HG03039 (cell line): ENCODE data around the gene CDH13.

ENCODE experiments used
- ATAC-seq: cut with Tn5 transposase; IDR thresholded peaks from one replicate; pipeline ENCODE4 v1.9.1; 2021; ENCODE audit warnings: mild to moderate bottlenecking, moderate library complexity; ENCODE audit not compliant: unreplicated experiment

Gene CDH13

GRCh38 chr16:82776470-82777146 lies 149.8 kb downstream of the CDH13 start:
- peak; percentile 50 for ATAC-seq

- no peak for ATAC-seq
Measured at GRCh38 chr16:82782715-82783251, 156.0 kb downstream of the CDH13 start.

DNA sequence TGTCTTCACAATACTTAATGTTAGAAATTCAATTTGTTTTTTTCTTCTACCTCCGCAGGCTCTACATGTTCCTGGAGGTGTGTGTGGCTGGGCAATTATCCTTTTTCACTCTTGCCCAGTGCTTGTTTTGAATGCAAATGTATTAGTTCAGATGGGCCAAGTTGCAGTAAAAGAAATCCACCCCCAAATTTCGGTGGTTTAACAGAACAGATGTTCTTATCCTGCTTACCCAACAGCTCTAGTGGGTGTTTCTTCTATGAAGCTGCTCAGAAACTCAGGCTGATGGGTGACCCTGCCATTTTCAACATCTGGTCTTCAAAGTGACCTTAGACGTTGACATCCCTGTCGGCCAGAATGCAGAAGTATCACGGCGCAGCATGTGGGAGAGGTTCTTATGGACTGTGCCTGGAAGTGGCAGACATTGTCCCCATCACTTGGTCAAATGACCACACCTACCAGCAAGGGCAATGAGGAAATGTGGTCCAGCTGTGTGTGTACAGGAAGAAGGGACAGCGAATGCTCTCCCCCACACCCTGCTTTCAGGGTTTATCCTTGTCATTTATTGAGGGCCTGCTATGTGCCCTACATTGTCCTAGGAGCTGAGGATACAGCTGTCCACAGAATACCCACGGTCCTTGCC lies 157.3 kb downstream of the CDH13 start:
- ATAC-seq, result no peak

GRCh38 chr16:82784573-82784968 lies 157.8 kb downstream of the CDH13 start:
- no peak for ATAC-seq

GRCh38 chr16:82788225-82788624 lies 161.5 kb downstream of the CDH13 start:
- ATAC-seq, result no peak

DNA sequence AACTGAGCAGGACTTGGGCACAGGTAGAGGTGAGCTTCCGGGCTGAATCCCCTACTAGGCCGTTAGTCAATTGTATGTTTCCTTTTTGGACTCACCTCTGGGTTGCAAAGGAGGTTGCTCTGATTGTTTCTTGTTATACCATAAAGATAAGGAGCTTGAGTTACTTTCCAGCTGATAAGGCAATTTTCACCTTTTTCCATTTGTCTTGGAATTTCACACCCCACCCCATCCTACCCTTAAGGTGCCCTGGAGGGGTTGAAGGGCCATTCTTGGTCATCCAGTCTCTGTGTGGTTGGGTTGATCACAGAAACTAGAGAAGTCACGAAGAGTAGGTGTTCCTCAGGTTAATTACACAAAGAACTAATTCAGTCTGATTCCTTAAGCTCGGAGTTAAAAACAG lies 162.2 kb downstream of the CDH13 start:
- ATAC-seq, result no peak

DNA sequence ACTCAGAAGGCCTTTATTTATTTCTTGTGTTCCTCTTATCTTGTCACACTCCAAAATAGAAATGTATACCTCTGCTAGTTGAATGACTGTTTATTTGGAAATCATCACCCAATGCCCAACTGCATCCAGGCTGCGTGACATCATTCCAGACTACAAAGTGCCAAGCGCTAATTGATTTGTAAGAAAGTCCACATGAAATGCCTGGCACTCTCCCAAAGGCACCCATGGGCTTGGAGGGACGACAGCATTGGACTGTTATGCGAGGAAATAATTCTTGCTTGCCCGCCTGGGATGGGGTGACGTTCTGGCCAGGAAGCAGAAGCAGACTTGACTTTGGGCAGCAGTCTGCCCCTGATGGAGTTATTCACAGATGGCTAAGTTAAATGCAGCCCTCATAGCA lies 165.9 kb downstream of the CDH13 start:
- no peak for ATAC-seq

GRCh38 chr16:82793528-82794245 lies 166.9 kb downstream of the CDH13 start:
- ATAC-seq, result no peak

- no peak for ATAC-seq
Measured at GRCh38 chr16:82796047-82796446, 169.3 kb downstream of the CDH13 start.

- ATAC-seq, result peak; percentile 73
Measured at GRCh38 chr16:82801361-82801760, 174.6 kb downstream of the CDH13 start.

DNA sequence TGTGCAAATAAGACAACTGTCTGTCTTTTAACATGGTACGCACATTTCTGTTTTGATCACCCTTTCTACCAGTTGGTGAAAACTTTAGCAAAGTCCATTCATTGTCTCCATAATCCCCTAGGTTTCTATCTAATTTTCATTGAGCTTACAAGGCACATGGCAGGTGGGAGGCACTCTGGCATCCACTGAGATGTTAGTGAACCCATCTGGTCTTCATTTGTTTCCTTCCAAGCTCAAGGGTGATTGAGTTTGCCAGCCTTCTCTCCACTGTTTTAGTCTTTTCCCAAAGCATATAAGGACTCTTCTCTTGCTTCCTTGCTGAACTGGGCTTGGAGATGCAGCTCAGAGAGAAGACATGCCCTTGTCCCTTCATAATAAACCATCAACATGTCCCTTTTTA lies 179.1 kb downstream of the CDH13 start:
- no peak for ATAC-seq

DNA sequence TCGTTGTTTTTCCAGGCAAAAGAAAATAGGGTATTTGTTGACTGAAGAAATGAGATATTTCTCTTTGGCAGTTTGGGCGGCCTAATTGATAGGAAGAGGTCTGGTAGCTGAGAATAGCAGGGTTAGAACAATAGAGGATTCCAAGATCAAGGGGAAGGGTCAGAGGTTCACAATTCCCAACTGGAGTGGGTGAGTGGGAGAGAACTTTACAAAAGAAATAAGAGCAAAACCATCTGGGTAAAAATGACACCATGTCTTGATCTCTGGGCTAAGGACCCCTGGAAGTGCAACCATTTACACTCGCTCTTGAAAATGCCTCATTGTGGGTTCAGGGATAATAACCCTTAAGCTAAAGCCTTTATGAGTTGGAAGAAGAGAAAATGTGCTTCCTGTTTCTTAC lies 180.5 kb downstream of the CDH13 start:
- no peak for ATAC-seq

GRCh38 chr16:82808036-82808435 lies 181.3 kb downstream of the CDH13 start:
- ATAC-seq, result no peak

DNA sequence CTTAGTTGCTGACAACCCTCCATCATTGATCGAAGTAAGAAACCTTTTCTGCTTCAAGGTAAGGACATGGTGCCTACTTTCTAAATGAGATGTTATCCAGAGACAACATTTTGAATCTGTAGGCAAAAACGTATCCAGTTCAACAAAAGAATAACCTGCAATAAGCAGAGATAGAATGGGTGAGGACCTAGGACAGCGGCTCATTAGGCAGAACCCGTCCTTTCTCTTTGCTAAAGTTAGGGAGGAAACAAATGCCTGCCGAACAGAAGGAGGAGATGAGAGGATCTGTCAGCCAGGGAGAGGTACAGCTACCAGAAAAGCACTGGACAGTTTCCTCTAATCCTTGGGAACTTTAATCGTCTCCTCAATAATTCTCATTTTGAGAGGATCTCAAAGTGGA lies 183.3 kb downstream of the CDH13 start:
- no peak for ATAC-seq

DNA sequence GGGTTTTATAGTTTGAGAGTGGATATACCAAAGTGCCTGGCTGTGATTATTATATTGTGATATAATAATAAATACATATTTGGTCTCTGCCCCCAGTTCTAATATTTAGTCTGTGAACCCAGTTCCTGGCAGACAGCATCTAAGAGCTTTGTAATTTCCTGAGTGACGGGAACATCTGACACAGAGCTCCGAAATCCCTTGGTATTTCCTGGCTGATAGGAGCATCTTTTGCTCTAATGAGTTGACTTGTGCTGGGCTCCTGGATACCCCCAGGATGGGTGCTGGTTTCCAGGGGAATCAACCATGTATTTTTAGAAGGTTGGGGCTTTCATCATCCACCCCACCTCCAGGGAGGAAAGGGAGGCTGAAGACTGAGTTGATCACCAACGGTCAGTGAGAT lies 187.3 kb downstream of the CDH13 start:
- no peak for ATAC-seq

- no peak for ATAC-seq
Measured at GRCh38 chr16:82819286-82819685, 192.5 kb downstream of the CDH13 start.

DNA sequence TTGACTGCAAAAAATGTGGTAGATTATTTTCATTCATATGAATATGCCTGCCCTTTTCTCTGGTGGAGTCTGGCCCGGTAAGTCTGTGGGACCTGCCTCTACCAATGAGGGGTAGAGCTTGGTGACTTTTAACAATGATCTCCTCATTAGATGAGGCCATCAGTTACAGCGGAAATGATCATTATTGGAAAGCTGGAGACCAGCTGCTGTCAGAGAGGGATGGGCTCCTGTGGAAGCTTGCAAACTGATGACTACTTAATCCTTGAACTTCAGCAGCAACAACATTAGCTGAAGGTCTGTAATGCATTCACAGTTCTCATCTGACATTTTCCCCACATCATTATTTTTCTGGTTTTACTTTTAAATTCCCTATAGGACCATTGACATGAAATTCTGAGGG lies 194.1 kb downstream of the CDH13 start:
- no peak for ATAC-seq

DNA sequence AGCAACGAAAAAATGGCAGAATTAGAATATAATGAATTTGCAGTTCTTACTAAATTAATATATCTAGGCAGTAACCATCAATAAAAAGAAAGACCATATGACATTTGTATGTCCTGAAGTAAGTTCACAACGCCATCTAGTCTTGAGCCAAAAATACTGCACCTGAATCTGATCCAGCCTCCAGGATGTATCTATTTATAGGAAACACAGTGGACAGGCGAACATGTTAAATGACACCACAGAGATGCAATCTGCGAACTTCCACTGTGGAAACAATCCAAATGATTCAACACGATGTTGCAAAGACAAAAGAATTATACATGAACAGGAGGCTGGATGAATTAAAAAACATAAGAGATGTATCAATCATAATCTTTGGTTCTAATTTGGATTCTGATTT lies 197.6 kb downstream of the CDH13 start:
- no peak for ATAC-seq

DNA sequence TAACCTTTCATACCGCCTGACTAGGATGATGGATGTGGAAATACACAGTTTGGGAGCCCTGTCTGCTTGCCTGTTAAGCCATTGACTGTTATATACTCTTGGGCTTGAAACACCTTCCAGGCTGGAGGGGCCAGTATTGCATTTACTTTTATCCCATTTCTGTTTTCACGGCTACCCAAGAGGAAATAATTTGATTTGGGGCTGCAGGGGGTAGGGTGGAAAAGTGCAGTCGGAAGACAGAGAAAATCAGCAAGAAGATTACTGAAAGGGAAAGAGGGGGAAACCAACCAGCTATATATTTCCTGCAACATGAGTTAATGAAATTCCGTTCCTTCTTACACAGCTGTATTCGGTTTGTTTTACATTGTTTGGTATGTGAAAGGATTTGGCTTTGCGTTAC lies 202.5 kb downstream of the CDH13 start:
- no peak for ATAC-seq

DNA sequence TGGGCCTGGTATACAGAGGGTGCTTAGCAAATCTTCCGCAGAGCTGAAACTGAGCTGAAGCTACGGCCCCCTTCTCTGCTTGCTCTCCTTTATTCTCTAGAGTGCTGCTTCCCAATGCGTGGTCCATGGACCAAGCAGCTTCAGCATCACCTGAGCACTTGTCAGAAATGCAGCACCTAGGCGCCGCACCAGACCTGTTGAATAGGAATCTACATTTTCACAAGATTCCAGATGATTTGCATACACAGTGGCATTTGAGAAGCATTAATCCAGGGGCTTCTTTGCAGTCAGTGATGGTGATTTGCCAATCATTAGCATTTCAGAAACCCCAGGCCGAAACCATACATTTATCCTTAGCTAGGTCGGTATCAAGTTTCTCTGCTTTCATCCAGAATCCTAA lies 204.2 kb downstream of the CDH13 start:
- no peak for ATAC-seq

DNA sequence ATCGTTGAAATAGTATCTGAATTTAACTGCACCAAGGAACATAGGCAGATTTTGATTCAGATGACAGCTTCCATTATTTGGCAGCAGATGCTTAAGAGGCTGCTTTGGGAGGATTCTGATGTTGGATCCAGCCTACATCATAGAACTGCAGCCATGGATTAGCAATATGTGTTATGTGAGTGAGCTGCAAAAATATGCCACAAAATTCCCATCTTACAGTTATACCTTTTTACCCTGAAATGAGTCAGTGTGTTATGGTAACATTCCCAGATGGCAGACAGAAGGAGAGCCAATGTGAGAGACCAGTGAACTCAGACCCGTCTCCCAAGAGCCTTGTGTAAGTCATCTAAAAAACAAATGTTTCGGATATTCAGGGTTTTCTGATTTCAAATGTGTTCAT lies 206.1 kb downstream of the CDH13 start:
- no peak for ATAC-seq

DNA sequence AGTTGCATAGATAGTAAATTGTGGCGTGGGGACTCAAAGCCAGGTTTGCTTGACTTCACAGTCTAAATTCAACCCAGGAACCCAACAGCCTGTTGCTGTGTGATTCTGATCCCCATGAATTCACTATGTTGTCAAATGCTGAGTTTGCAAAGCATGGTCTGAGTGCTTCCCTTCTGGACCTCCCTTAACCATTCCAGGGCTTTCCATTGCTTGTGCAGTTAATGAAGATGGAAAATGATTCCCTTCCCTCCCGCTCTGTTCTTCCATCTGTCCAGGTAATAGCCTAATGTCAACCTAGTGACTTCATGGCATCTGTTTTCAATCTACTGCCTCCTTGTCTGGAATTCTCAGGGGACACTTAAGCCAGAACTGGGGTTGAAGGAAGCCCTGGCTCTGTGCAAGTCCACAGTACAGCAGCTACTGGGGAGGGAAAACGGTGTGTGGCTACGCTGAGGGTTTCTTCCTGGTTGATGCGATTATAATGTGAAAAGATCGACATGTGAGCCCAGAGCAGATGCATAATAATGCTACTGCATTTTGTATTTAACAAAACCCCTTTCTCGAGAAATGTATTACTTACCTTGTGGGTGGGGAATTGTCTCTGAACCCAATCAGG lies 206.7 kb downstream of the CDH13 start:
- no peak for ATAC-seq
